Esophagus squamous epithelium (tissue), 5 donors: Measurements from ENCODE around the gene UNC5C. TPM values are rescaled to one million over a fixed set of nuclear protein-coding genes. Genes with fewer than 3 reads are reported as not detected.

Source experiments
- DNase-seq: peaks from one replicate; lab custom pipeline; 2025; lab: John Stamatoyannopoulos, UW
- H3K27ac ChIP-seq, 4 donors: fragments of 200-600 bp; sonication (generic); one replicate each; pipeline ENCODE4 v1.5.1; 2016 to 2019; ENCODE audit warnings: mild to moderate bottlenecking in 1 of 4
- H3K27me3 ChIP-seq, 4 donors: fragments of 200-600 bp; sonication (generic); 1 replicate in 3 of 4; 2 replicates in 1 of 4; pipeline versions ENCODE4 v1.5.1 to v1.6.0; 2017 to 2021; ENCODE audit warnings: antibody characterized with exemption in 1 of 4
- H3K36me3 ChIP-seq, 3 donors: fragments of 200-600 bp; sonication (generic); one replicate each; pipeline ENCODE4 v1.5.1; 2016 to 2019
- H3K4me1 ChIP-seq, 3 donors: fragments of 200-600 bp; sonication (generic); one replicate each; pipeline ENCODE4 v1.5.1; 2017 to 2019
- H3K4me3 ChIP-seq, 4 donors: fragments of 200-600 bp; sonication (generic); 1 replicate in 3 of 4; 2 replicates in 1 of 4; pipeline ENCODE4 v1.5.1; 2016 to 2019; ENCODE audit warnings: mild to moderate bottlenecking in 2 of 4, moderate library complexity in 1 of 4
- H3K9me3 ChIP-seq, 3 donors: fragments of 200-600 bp; sonication (generic); one replicate each; pipeline ENCODE4 v1.5.1; 2016 to 2019
- CTCF ChIP-seq, 6 experiments: fragments of 450-650 bp in 4 of 6; fragments of 200-600 bp in 2 of 6; sonication (generic) in 2 of 6; IDR thresholded peaks; one replicate each; pipeline ENCODE4 v1.5.1; 2016 to 2019; ENCODE audit warnings: antibody characterized with exemption in 6 of 6, mild to moderate bottlenecking in 4 of 6, moderate library complexity in 4 of 6
- POLR2A ChIP-seq, 4 donors: fragments of 450-650 bp; IDR thresholded peaks; one replicate each; pipeline ENCODE4 v1.6.1; 2017; ENCODE audit warnings: antibody characterized with exemption in 4 of 4, mild to moderate bottlenecking in 4 of 4, moderate library complexity in 3 of 4
- WGBS, 2 donors: methylation state at CpG; one replicate each; pipeline ENCODE4 v1.1.5; 2018; 5-methylcytosine and 5-hydroxymethylcytosine counted together
- intact Hi-C: fragments of 100-400 bp; cut with DNase I; formaldehyde crosslinking; loops from one replicate; pipeline ENCODE4 v1.15.0; 2022
- total RNA-seq, 4 donors: library from RNA; depleted of rRNA; stranded (reverse); fragments of >200 nt; gene quantifications; one replicate each; pipeline ENCODE4 v1.1.0, GENCODE V29; 2016
- donor health status: DM: yes; HTN: yes; CAD: no.

The UNC5C gene
- total RNA-seq, 4 donors from 2014 or later: 0.11 to 0.95 (median 0.36) TPM

GRCh38 chr4:95429416-95429815, 119.4 kb downstream of the UNC5C start:
- TF ChIP-seq CTCF (IDR thresholded peaks at IDR 0.05): no peak
- TF ChIP-seq POLR2A (IDR thresholded peaks at IDR 0.05): no peak
- WGBS, 2 donors: 50 to 51% methylated on average over 3 of the region's 3 CpGs
- H3K27me3 ChIP-seq: no peaks in the 10 kb centered on the region
- no peak overlapping the region for H3K4me3 ChIP-seq
- H3K4me1 ChIP-seq: no peaks in the 10 kb centered on the region
- DNase-seq: no peak
- no peaks in the 10 kb centered on the region for H3K36me3 ChIP-seq
- no peak overlapping the region for H3K27ac ChIP-seq
- H3K9me3 ChIP-seq: no peaks in the 10 kb centered on the region
- intact Hi-C loops: no loop called here

DNA sequence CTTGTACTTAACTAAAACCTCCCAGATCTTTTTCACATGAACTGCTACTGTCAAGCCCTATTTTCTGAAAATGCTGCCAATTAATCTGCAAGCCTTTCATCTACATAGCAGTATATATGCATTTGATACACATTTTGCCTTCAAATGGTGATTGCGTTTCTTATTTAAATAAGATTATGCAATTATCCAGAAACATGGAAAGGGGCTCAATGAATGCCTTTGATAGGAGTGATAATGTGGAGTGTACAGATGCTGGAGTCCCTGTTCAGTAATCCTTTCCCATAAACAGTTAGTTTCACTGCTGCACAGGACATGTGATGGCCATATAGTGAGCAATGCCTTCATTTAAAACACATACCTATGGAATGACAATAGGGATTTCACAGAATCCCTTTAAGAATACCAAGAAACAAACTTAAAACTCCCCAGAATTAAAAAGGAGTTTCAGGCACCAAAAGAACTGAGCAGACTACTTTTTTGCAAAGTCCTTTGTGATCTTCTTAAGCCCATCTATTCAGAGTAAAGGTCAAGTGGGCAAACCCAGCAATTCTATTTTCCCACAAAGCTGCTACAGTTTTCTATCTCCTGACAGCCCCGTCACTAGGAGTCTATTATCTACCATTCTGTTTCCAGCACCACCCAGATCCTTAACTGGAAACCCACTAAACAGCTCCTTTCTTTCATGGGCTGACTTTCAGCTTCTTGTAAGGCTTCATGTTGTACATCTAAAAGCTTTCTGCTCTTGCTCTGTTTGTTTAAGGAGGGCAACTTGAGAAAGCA, 120.3 kb downstream of the UNC5C start:
- intact Hi-C loops: no loop called here
- H3K4me3 ChIP-seq: no peak overlapping the region
- H3K4me1 ChIP-seq: no peaks in the 10 kb centered on the region
- no peaks in the 10 kb centered on the region for H3K36me3 ChIP-seq
- no peaks in the 10 kb centered on the region for H3K27me3 ChIP-seq
- no peak for DNase-seq
- TF ChIP-seq CTCF (IDR thresholded peaks at IDR 0.05) (no peak), POLR2A (IDR thresholded peaks at IDR 0.05) (no peak)
- 48 to 60% methylated on average over 2 of the region's 2 CpGs for WGBS, 2 donors
- no peaks in the 10 kb centered on the region for H3K9me3 ChIP-seq
- no peak overlapping the region for H3K27ac ChIP-seq

DNA sequence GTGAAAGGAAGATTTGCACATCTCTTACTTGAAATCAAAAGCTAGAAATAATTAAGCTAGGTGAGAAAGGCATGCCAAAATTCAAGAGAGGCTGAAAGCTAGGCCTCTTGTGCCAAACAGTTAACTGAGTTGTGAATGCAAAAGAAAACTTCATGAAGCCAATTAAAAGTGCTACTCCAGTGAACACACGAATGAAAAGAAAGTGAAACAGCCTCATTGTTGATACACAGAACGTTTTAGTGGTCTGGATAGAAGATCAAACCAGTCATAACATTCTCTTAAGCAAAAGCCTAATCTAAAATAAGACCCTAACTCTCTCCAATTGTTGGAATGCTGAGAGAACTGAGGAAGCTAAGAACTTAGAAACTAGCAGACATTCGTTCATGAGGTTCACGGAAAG, 122.3 kb downstream of the UNC5C start:
- 48 to 59% methylated on average over 4 of the region's 4 CpGs for WGBS, 2 donors
- Histone ChIP-seq H3K27me3 (no peaks in the 10 kb centered on the region), H3K36me3 (no peaks in the 10 kb centered on the region), H3K4me3 (no peak overlapping the region), H3K4me1 (no peaks in the 10 kb centered on the region), H3K27ac (no peak overlapping the region), H3K9me3 (no peaks in the 10 kb centered on the region)
- no peak for DNase-seq
- intact Hi-C loops: no loop called here
- TF ChIP-seq POLR2A (IDR thresholded peaks at IDR 0.05): no peak
- TF ChIP-seq CTCF (IDR thresholded peaks at IDR 0.05): no peak

GRCh38 chr4:95422436-95422835, 126.3 kb downstream of the UNC5C start:
- H3K36me3 ChIP-seq: no peaks in the 10 kb centered on the region
- no peak for DNase-seq
- no peaks in the 10 kb centered on the region for H3K27me3 ChIP-seq
- H3K27ac ChIP-seq: no peak overlapping the region
- H3K4me1 ChIP-seq: no peaks in the 10 kb centered on the region
- WGBS, 2 donors: 82 to 85% methylated on average over 7 of the region's 7 CpGs
- intact Hi-C loops: no loop called here
- TF ChIP-seq CTCF (IDR thresholded peaks at IDR 0.05): no peak
- no peak for TF ChIP-seq POLR2A (IDR thresholded peaks at IDR 0.05)
- no peak overlapping the region for H3K4me3 ChIP-seq
- no peaks in the 10 kb centered on the region for H3K9me3 ChIP-seq

GRCh38 chr4:95421869-95422268, 126.9 kb downstream of the UNC5C start:
- intact Hi-C loops: no loop called here
- TF ChIP-seq CTCF (IDR thresholded peaks at IDR 0.05) (no peak), POLR2A (IDR thresholded peaks at IDR 0.05) (no peak)
- no peak for DNase-seq
- H3K36me3 ChIP-seq: no peaks in the 10 kb centered on the region
- H3K4me1 ChIP-seq: no peaks in the 10 kb centered on the region
- whole genome bisulfite sequencing, 2 donors: 57 to 58% methylated on average over 4 of the region's 4 CpGs
- H3K27me3 ChIP-seq: no peaks in the 10 kb centered on the region
- H3K4me3 ChIP-seq: no peak overlapping the region
- H3K9me3 ChIP-seq: no peaks in the 10 kb centered on the region
- H3K27ac ChIP-seq: no peak overlapping the region
